ENCODE measurements around the gene TFDP2. TPM values are rescaled to one million over a fixed set of nuclear protein-coding genes. Genes with fewer than 3 reads are reported as not detected.

Gene TFDP2
- total RNA-seq, 1 experiment from 2014 or later: 48.2 TPM

DNA sequence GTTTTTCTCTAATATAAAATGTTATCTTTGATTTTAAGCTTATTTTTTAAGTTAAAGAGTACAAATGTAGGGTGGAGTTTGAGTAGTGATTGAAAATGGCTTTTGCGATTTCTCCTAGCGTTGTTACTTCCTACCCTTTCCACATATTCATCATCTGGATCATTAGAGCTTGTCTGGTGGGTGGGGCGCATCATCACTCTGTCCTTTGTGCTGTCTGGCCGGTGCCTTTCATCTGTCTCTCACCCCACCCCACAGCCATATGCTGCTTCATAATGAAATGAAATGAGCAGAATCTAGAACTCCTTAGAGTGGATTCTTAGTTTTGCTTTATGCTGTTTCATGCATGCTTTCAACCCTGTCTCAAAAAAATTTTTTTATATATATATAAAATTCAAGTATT, 228.6 kb downstream of the TFDP2 start:
- H3K9me3 Mint-ChIP-seq: no peaks in the 10 kb centered on the region; the same call in 1 of the 2 replicates
- H3K36me3 Mint-ChIP-seq: peaks cover 75% of the 10 kb centered on the region
- H3K27ac Mint-ChIP-seq: no peak overlapping the region
- H3K4me1 Mint-ChIP-seq: no peaks in the 10 kb centered on the region
- H3K27me3 Mint-ChIP-seq (ENCODE audit: low read depth): no peaks in the 10 kb centered on the region
- DNase-seq (ENCODE audit: low spot score) (no peak), ATAC-seq (no peak)
- ChIA-PET POLR2A (no interaction called here), CTCF (no interaction called here)
- no peak overlapping the region for H3K4me3 Mint-ChIP-seq
- no peak for TF ChIP-seq ZNF396 (CRISPR knock-in tag; IDR thresholded peaks at IDR 0.05; ENCODE audit: borderline replicate concordance)
- TF ChIP-seq, protein P1, sequence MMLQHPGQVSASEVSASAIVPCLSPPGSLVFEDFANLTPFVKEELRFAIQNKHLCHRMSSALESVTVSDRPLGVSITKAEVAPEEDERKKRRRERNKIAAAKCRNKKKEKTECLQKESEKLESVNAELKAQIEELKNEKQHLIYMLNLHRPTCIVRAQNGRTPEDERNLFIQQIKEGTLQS (CRISPR knock-in tag; conservative IDR thresholded peaks at IDR 0.05): no peak
- TF ChIP-seq NFE2L1 (CRISPR knock-in tag; IDR thresholded peaks at IDR 0.05): no peak
- TF ChIP-seq, protein P2, sequence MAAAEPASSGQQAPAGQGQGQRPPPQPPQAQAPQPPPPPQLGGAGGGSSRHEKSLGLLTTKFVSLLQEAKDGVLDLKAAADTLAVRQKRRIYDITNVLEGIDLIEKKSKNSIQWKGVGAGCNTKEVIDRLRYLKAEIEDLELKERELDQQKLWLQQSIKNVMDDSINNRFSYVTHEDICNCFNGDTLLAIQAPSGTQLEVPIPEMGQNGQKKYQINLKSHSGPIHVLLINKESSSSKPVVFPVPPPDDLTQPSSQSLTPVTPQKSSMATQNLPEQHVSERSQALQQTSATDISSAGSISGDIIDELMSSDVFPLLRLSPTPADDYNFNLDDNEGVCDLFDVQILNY (CRISPR knock-in tag; IDR thresholded peaks at IDR 0.05): no peak
- TF ChIP-seq, protein P3, sequence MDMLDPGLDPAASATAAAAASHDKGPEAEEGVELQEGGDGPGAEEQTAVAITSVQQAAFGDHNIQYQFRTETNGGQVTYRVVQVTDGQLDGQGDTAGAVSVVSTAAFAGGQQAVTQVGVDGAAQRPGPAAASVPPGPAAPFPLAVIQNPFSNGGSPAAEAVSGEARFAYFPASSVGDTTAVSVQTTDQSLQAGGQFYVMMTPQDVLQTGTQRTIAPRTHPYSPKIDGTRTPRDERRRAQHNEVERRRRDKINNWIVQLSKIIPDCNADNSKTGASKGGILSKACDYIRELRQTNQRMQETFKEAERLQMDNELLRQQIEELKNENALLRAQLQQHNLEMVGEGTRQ (CRISPR knock-in tag; IDR thresholded peaks at IDR 0.05): no peak
- no peak for TF ChIP-seq TCF7 (CRISPR knock-in tag; IDR thresholded peaks at IDR 0.05; ENCODE audit: low read depth)
- no peak for TF ChIP-seq EMX1 (CRISPR knock-in tag; IDR thresholded peaks at IDR 0.05)
- TF ChIP-seq, protein P4, sequence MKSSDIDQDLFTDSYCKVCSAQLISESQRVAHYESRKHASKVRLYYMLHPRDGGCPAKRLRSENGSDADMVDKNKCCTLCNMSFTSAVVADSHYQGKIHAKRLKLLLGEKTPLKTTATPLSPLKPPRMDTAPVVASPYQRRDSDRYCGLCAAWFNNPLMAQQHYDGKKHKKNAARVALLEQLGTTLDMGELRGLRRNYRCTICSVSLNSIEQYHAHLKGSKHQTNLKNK (CRISPR knock-in tag; IDR thresholded peaks at IDR 0.05): no peak
- no peak for TF ChIP-seq NFYB (CRISPR knock-in tag; conservative IDR thresholded peaks at IDR 0.05; ENCODE audit: low read depth)
- TF ChIP-seq, protein P5, sequence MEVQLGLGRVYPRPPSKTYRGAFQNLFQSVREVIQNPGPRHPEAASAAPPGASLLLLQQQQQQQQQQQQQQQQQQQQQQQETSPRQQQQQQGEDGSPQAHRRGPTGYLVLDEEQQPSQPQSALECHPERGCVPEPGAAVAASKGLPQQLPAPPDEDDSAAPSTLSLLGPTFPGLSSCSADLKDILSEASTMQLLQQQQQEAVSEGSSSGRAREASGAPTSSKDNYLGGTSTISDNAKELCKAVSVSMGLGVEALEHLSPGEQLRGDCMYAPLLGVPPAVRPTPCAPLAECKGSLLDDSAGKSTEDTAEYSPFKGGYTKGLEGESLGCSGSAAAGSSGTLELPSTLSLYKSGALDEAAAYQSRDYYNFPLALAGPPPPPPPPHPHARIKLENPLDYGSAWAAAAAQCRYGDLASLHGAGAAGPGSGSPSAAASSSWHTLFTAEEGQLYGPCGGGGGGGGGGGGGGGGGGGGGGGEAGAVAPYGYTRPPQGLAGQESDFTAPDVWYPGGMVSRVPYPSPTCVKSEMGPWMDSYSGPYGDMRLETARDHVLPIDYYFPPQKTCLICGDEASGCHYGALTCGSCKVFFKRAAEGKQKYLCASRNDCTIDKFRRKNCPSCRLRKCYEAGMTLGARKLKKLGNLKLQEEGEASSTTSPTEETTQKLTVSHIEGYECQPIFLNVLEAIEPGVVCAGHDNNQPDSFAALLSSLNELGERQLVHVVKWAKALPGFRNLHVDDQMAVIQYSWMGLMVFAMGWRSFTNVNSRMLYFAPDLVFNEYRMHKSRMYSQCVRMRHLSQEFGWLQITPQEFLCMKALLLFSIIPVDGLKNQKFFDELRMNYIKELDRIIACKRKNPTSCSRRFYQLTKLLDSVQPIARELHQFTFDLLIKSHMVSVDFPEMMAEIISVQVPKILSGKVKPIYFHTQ (CRISPR knock-in tag; IDR thresholded peaks at IDR 0.05): no peak
- no peak for TF ChIP-seq ATF1 (CRISPR knock-in tag; IDR thresholded peaks at IDR 0.05)
- no peak for TF ChIP-seq GRHL2 (CRISPR knock-in tag; IDR thresholded peaks at IDR 0.05; ENCODE audit: insufficient replicate concordance, severe bottlenecking)
- TF ChIP-seq CBFB (CRISPR knock-in tag; IDR thresholded peaks at IDR 0.05; ENCODE audit: low read depth): no peak
- TF ChIP-seq, protein P6, sequence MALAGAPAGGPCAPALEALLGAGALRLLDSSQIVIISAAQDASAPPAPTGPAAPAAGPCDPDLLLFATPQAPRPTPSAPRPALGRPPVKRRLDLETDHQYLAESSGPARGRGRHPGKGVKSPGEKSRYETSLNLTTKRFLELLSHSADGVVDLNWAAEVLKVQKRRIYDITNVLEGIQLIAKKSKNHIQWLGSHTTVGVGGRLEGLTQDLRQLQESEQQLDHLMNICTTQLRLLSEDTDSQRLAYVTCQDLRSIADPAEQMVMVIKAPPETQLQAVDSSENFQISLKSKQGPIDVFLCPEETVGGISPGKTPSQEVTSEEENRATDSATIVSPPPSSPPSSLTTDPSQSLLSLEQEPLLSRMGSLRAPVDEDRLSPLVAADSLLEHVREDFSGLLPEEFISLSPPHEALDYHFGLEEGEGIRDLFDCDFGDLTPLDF (CRISPR knock-in tag; IDR thresholded peaks at IDR 0.05): no peak
- TF ChIP-seq NFATC4 (CRISPR knock-in tag; IDR thresholded peaks at IDR 0.05): no peak
- TF ChIP-seq, protein P7, sequence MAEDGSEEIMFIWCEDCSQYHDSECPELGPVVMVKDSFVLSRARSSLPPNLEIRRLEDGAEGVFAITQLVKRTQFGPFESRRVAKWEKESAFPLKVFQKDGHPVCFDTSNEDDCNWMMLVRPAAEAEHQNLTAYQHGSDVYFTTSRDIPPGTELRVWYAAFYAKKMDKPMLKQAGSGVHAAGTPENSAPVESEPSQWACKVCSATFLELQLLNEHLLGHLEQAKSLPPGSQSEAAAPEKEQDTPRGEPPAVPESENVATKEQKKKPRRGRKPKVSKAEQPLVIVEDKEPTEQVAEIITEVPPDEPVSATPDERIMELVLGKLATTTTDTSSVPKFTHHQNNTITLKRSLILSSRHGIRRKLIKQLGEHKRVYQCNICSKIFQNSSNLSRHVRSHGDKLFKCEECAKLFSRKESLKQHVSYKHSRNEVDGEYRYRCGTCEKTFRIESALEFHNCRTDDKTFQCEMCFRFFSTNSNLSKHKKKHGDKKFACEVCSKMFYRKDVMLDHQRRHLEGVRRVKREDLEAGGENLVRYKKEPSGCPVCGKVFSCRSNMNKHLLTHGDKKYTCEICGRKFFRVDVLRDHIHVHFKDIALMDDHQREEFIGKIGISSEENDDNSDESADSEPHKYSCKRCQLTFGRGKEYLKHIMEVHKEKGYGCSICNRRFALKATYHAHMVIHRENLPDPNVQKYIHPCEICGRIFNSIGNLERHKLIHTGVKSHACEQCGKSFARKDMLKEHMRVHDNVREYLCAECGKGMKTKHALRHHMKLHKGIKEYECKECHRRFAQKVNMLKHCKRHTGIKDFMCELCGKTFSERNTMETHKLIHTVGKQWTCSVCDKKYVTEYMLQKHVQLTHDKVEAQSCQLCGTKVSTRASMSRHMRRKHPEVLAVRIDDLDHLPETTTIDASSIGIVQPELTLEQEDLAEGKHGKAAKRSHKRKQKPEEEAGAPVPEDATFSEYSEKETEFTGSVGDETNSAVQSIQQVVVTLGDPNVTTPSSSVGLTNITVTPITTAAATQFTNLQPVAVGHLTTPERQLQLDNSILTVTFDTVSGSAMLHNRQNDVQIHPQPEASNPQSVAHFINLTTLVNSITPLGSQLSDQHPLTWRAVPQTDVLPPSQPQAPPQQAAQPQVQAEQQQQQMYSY (CRISPR knock-in tag; IDR thresholded peaks at IDR 0.05): no peak
- TF ChIP-seq NR3C1 (CRISPR knock-in tag; conservative IDR thresholded peaks at IDR 0.05; ENCODE audit: low read depth): no peak
- TF ChIP-seq TEAD1 (CRISPR knock-in tag; IDR thresholded peaks at IDR 0.05): no peak
- TF ChIP-seq, protein P8, sequence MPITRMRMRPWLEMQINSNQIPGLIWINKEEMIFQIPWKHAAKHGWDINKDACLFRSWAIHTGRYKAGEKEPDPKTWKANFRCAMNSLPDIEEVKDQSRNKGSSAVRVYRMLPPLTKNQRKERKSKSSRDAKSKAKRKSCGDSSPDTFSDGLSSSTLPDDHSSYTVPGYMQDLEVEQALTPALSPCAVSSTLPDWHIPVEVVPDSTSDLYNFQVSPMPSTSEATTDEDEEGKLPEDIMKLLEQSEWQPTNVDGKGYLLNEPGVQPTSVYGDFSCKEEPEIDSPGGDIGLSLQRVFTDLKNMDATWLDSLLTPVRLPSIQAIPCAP (CRISPR knock-in tag; IDR thresholded peaks at IDR 0.05): no peak
- TF ChIP-seq FOXJ3 (CRISPR knock-in tag; IDR thresholded peaks at IDR 0.05; ENCODE audit: borderline replicate concordance): no peak

All from WTC11 (cell line).